GM20431 (cell line): Measurements from ENCODE around the gene GTPBP1.

Experiments
- in situ Hi-C: fragments of 300-500 bp; cut with MseI, MboI; formaldehyde crosslinking; loops from one replicate; pipeline ENCODE4 v1.15.0; 2020; ENCODE audit warnings: low sequenced_read_pairs; ENCODE audit not compliant: unreplicated experiment

Gene GTPBP1

DNA sequence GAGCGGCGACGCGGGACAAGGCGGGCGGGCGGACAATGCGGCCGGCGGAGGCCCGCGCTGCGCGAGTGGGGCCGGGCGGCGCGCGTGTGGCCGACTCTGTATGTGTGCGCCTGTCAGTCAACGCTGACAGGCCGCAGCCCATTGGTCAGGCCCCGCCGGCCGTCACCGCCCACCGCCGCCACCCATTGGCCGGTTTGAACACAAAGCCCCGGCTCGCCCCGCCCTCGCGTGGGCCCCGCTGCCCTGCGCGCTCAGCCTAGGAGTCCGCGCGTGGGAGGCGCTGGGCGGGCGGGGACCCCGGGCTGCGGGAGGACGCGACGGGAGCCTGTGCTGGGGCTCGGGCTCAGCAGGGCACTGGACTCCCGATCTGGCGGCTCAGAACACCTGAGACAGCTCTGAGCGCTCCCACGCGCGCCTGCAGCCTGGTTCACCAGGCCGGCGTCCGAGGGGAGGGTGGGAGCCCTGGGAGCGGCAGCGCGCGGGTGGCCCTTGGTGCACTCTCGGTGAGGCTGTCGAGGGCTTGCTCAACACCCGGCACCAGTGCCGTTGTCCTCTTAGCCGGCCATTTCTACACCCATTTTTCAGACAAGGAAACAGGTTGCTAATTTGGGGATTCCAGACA lies 50.3 kb downstream of the GTPBP1 start, which contains the start of gene SUN2:
TSS of gene SUN2 (minus strand) at position 88 of the 622 bp plus-strand sequence. CDS start 3,370 bp downstream, outside the sequence.
- in situ Hi-C loops = no loop called here

DNA sequence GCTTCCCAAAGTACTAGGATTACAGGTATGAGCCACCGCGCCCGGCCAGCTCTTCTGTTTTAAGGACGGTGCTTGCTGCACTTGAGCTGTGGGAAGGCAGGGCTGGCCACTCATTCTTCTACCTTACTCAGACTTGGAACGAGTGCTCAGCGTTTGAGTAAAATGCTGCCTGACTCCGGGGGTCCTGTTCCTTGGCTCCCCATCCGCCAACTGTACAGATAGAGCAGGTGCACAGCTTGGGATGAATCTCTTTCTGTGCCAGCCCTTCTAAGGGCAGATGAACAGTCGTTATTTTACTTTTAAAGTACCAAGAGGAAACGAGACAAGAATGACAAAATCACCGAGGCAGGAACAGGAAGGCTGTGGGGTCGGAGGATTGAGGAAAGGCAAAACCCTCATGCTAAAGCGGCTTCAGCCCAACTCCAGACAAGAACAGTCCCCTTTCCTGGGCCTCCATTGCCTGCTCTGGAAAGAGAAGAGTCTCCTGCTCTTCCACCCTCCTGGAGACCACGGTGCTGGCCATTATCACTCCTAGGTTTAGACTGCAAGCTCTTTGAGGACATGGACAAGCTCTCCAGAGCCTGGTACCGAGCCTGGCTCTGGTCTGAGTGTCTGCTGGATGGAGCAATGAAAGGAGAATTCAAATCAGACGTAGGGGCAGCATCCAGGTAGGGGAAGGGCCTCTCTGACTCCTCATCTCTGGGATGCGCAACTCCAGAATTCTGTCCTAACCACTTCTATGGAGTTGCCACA lies 51.1 kb downstream of the GTPBP1 start:
- in situ Hi-C loops = no loop called here

DNA sequence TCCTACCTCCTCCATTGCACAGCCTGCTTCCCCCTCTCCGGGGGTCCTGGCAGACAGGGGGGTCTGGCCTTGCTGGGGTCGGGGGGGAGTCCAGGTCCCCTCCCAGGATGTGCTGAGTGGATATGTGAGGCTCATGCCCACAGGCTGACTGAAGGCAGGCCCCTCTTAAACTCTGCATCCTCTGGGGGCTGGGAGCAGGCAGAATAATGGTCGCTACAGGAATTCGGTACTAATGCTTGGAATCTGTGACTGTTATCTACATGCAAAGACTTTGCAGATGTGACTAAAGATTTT lies 51.7 kb downstream of the GTPBP1 start:
- in situ Hi-C loops = no loop called here

DNA sequence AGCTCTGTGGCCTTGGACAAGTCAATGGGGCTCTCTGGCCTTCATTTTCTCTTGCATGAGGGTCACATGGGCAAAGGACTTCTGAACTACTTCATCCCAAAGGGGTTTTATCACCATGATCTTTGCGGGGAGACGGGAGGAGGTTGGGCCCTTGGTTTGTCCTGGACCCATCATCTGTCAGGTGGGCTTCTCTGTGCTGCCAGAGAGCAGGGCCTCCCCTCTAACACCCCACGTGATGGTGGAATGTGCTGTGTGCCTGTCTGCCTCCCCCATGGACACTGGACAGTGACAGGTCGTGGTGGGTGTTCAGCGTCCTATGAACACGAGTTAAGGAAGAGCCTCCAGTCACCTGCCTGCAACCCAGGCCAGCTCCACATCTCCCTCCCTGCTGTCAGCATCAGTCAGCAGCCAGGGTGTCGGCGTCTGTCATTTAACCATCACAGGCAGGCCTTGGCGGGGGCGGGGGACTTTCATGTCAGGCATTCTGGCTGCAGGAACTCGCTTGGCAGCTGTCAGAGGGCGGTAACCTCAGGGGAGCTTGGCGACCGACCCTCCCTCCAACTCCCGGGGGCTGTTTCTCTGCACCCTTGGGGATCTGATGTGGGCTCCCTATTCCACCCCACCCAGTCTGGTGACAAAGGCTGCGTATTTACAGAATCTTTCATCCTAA lies 52.7 kb downstream of the GTPBP1 start:
- in situ Hi-C loops = no loop called here

DNA sequence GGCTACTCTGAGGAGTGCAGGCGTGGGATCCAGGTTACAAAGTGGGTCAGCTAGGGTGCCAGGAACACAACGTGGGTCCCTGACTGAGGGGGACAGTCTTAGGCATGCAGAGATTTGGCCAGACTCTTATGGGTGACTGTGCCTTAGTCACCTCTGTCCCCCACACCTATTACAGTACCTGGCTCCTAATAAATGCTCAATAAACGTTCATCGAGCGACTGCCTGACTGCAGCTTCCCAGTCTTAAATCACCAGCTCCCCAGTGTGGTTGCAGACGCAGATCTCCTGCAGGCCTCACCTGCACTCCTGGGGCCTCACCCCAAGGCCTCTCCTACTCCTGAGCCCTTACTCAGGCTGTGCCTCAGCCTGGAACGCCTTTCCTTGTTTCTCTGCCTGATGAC lies 53.3 kb downstream of the GTPBP1 start:
- in situ Hi-C loops = no loop called here

DNA sequence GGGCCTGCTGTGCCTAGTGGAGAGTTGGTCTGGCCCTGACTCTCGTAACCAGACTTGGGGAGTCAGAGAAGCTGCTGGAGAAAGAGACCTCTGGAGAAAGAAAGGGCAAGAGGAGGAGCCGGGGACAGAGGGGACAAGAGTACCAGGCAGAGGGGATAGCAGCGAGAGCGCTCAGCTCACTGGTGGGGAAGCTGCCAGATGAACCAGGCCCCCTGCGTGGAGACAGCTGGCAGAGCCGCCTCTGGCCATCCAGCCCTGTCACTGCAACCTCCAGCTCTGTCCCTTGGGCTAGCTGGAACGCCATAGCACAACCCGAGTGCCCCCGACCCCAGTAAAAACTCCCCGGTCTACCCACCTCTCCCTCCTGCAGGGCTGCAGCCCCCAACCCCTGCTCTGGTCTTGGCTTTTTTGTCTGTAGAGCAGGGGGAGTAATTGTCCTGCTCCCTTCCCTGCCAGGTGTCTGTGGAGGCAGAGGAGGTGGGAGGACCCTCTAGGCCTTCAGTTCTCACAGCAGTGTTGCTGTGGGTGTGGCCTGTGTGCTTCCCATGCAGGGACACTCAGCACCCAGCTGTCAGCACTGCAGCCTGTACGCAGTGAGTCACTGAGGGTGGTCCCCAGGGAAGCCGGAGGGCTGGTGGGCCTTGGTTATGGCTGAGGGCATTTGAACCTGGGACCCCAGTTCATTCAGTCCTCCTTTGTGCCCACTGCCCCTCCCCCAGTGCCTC lies 54.9 kb downstream of the GTPBP1 start:
- in situ Hi-C loops = no loop called here

DNA sequence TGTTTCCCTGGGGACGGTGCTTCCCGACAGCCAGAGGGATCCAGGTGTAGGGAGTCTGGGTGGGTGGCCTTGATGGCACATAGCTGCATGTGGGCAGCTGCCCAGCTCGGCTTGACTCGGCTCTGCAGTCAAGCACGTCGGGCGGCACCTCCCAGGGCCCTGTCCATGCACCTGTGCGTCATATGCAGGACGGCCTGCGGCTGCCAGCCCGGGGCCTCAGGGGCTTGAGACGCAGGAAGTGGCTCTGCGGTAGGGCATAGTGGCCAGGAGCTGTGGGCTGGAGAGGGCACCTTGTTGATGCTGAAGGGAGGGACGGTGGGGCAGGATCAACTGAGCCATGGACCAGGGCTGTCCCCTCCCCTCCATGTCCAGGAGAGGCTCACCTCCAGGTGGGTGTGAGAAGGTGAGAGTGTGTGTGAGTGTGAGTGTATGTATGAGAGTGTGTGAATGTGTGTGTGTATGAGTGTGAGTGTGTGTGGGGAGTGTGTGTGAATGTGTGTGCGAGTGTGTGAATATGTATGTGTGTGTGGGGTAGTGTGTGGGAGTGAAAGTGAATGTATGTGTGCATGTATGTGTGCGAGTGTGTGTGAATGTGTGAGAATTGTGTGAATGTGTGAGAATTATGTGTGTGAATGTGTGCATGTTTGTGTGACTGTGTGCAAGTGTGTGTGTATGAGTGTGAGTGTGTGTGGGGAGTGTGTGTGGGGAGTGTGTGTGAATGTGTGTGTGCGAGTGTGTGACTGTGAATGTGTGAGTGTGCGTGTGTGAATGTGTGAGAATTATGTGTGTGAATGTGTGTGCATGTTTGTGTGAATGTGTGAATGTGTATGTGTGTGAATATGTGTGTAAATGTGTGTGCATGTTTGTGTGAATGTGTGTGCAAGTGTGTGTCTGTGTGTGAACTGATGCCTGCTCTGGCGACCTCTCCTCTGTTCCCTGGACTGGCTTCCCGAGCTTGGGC lies 55.7 kb downstream of the GTPBP1 start:
- in situ Hi-C loops = no loop called here

DNA sequence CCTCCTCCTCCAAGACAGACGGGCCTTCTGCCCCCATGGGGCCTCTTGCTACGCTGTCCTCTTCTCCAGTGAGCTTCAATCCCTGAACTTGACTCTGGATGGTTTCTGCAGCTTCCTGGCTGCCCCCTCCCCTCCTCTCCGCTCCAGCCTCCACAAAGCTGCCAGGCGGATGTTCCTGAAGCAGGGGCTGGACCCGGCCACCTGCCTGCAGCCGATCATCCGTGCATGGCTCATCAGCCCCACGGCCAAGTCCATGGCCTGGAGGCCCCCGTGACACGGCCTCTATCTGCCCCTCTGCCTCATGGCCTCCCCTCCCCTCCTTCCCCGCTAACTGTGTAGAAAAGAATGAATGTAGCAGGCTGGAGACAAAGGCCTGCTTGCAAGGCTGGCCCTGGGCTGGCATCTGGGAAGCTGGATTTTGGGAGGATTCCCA lies 56.8 kb downstream of the GTPBP1 start:
- in situ Hi-C loops = no loop called here

DNA sequence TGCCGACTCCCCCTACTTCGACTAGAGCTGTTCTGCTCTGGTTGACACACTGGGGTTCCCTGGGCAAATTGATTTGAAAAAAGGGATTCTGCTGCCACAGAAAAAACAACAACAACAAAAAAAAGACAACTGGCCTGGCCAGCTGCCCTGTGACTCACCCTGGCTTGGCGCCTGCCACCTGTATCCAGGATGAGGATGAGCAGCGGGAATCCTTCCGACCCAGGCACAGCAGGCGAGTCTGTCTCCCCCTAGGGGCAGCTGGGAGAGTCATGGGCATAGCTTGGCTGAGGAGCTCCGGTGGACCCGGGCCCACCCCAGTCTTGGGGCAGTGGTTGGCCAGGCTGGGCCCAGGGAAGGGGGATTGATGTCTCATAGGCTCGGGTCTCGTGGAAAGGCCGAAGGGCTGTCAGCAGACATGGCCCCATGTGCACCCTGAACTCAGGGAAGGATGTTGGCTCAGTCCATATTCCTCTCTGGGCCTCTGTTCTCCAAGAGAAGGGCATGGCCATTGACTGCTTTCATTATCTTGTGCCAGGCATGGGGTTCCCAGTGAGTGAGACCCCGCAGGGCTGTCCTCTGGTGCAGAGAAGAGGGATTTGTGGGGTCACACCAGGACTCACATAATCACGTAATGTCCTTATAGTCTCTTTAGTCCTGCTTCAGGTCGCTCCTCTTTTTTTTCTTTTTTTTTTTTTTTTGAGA lies 60.5 kb downstream of the GTPBP1 start:
- in situ Hi-C loops = no loop called here

DNA sequence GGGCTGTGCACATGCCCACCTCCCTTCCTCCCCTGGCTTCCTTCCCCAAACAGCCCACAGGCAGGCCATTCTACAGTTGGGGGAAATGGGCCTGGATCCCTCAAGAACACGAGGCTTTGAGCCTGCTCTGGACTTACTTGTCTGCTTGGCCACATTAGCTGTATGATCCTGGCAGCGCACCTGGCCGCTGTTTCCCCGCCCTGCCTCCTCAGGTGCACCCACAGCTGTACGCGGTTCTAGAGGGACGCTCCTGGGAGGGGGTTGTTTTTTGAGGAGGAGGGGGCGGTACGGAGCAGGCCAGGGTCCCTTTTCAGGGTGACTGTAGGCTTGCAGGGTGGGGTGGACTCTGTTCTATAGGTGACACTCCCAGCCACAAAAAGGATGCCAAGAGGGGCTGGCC lies 61.6 kb downstream of the GTPBP1 start:
- in situ Hi-C loops = no loop called here

DNA sequence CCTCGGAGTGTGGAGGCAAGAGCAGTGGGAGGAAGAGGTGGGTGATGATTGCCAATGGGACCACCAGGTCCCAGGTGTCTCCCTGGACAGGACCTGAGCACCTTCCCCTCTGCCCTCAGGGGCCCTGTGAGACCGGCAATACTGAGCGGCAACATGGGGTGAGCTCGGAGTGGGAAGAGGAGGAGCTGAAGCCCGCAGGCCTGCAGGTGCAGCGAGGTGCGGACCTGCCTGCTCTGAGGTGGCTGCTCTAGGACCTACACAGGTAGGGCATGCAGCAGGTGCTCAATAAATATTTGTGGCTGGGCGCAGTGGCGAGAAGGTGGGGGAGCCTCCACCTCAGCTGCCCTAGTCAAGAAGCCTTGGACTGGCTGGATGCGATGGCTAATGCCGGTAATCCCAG lies 62.3 kb downstream of the GTPBP1 start:
- in situ Hi-C loops = no loop called here

DNA sequence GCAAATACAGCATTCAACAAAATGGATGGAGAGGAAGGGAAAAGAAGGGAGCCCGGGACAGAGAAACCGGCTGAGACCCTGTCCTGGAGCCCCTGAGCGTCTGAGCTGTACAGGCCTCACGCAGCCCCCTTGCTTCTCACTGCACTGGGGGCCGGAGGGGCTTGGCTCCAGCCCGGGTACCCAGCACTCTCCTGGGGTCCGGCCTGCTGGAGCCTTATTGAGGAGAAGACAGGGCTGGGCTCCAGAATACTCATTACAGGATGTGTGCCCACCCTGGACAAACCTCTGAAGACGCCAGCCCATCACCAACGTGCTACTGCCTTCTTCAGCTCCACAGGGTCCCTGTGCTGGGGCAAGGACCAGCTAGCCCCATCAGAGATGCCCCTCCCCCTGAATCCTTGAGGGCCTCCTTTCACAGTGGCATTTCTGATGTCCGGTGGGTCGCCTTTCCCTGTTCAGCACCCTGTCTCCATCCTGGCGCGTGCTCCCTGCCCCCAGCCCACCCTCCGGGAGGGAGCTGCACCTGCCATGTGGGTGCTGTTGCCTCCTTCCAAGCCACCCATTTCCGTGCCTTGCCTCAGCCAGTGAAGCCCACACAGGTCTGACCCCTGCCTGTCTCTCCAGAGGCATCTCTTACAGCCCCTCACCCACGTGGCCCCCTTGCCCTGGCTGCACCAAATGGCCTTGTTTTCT lies 64.7 kb downstream of the GTPBP1 start:
- in situ Hi-C loops = no loop called here

DNA sequence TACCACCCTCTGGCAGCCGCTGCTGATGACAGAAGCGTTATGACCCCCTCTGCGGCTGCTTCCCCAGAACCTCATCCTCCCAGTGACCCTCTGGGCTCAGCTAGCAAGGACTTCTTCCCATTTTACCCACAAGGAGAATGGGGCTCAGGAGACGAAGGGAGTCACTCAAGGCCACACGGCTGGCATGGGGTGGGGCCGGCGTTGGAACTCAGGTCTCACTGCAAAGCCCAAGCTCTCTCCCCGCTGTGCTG lies 66.8 kb downstream of the GTPBP1 start:
- in situ Hi-C loops = no loop called here

DNA sequence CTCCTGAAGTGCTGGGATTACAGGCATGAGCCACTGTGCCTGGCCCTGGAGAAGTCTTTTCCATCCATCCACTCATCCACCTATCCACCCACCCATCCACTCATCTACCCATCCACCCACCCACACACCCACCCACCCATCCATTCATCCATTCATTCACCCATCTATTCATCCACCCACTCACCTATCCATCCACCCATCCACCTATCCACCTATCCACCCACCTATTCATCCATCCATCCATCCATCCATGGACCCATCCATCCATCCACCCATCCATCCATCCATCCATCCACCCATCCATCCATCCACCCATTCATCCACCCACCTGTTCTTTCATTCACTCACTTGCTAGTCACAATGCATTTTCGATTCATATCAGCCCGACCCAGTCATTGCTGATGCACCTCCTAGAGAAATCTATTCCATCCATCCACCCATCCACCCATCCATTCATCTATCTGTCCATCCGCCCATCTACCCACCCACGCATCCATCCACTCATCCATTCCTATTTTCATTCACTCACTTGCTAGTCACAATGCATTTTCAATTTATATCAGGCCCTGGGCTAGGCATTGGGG lies 67.7 kb downstream of the GTPBP1 start:
- in situ Hi-C loops = no loop called here

DNA sequence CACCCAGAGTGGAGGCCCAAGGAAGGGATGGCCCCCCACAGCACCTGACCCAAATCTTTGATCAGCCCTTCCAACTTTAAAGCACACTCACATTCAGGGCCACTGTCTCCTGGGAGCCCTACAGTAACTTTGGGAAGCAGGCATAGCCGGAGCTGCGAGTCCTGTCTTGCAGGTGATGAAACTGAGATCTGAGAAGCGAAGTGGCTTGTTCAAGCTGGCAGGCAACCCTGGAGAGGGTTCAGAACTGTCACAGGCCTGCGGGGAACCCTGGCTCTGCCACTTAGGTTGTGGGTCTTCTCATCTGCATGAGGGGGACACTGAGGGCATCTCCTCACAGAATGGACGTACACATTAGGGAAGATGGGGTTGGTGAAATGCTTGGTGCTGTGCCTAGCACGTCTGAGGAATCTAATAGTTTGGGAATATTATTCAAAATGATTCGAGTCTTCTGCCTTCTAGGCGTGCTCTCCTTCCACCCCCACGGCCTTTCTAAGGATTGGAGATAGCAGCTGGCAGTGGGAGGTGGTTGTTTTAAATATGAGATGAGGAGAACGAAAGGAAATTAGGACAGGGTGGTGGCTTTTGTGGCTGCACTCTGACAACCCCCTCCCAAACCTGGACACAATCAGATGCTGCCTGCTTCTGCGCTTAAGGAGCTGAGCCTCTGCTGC lies 68.9 kb downstream of the GTPBP1 start:
- in situ Hi-C loops = no loop called here

DNA sequence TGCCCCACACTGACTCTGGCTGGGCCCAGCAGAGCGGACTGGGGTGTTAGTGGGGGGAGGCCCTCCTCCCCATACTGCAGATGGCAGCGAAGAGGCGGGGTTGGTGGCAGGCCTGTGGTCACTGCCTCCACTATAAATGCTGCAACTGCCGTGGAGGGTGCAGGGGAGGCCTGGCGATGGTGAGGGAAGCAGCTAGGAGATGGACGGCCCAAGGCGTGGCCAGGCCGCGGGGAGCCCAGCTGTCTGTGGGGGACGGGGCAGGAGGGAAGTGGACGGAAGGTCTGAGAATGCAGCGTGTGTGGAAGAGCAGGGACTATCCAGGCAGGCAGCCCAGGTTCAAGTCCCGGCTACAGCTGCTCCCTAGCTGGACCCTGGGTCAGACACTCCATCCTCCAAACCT lies 69.9 kb downstream of the GTPBP1 start:
- in situ Hi-C loops = no loop called here

DNA sequence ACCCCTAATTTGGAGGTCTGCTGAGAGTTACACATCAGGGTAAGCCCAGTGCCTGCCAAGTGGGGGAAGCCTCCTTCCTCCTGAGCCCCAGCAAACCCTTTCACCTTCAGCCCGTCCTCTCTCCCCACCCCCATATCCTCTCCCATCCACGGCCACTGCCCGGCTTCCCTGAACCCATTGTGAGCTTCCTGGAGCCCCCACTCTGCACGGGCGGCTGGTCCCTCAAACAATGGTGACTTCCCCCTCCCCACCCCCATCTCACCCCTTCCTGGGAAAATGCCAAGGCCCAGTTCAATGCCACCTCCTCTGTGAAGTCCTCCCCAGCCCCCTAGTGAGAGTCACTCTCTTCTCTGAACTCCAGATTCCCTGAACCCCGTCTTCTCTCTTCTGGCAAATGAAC lies 70.3 kb downstream of the GTPBP1 start:
- in situ Hi-C loops = no loop called here

DNA sequence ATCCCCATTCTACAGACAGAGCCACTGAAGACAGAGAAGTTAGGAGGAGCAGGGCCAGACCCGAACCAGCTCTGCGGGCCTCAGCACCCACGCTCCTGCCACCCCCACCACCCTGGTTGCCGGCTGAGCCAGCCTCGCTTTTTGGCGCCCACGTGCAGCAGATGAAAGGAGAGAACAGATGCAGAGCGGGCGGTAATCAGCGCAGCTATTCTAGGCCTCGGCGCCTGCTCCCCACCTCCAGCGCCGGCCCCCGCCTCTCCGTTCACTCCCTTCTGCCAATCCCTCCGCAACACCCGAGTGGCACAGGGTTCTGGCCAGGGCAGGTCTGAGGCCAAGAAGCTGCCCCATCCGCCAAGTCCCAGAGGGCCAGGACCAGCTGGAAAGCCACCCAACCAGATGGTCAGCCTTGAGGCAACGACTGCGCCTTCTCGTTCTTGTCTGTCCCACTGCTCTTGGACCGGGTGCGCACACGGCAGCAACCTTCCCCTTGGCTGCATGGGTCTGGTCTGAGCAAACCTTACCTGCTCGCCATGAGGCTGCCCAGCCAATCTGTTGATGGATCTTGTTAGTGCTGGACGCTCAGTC lies 71.4 kb downstream of the GTPBP1 start:
- in situ Hi-C loops = no loop called here
